Right renal cortex interstitium (tissue), 3 donors: Measurements from ENCODE around the gene POLDIP2. TPM values are rescaled to one million over a fixed set of nuclear protein-coding genes. Genes with fewer than 3 reads are reported as not detected.

ENCODE experiments used
- DNase-seq, 3 donors: peaks; one replicate each; pipeline ENCODE4 v3.0.0-alpha.2; 2013; ENCODE audit warnings: low read depth in 3 of 3, low spot score in 2 of 3
- polyA plus RNA-seq, 3 donors: library from polyadenylated mRNA; unstranded; fragments of 120-200 nt; gene quantifications; one replicate each; pipeline ENCODE4 v1.2.1, GENCODE V29; 2013; ENCODE audit not compliant: insufficient read length in 3 of 3

POLDIP2 gene
- polyA plus RNA-seq, 3 donors, result 89.1 to 95.7 (median 91.8) TPM

DNA sequence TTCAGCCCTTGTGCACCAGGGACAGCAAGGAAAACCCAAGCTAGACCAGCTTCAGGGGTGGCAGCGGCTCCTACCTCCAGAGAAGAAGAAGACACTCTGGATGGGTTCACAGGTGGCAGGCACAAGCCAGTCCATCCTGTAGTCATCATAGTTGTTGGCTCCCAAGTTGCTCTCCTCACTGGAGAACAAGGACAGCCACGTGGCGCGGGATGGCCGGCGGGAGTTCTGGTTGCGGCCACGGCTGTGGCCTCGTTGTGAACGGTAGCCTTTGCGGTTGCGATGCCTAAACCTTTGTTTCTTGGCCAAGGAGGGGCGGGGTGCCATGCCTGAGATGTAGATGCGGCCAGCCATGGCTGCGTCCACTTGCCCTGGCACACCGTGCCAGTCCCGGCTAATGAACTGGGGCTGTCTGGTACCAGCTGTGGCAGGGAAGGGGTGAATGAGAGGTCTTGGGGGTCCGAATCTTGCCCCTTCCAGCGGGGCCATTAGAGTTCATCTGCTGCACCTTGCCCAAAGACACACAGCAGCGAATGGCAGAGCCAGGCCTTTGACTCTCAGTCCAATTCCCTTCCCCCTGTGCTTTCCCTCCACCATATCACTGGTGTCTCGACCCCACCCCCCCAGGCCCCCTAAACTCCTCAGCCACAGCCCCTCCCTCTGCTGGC, 10.4 kb upstream of the POLDIP2 start:
- DNase-seq, result no peak

GRCh38 chr17:28366605-28367004, 9.3 kb upstream of the POLDIP2 start:
- no peak for DNase-seq

DNA sequence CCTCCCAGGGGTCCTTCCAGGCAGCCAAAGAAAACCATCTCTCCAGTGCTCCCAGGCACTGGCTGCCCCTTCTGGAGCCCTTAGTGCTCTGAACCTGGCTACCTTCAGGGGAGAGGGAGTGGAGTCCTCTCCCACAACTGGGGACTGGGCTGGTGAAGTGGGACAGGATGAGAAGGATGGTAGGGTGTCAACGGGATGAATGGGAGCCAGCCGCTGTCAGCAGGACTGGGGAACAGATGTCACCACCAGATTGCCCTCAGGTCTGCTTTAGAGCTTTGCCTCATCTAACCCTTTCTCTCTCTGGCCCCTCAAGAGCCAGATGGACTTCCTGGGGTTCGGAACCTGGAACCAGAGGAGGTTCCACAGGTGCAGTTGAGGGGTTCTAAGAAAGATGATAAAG, 8.2 kb upstream of the POLDIP2 start:
- DNase-seq, result no peak

DNA sequence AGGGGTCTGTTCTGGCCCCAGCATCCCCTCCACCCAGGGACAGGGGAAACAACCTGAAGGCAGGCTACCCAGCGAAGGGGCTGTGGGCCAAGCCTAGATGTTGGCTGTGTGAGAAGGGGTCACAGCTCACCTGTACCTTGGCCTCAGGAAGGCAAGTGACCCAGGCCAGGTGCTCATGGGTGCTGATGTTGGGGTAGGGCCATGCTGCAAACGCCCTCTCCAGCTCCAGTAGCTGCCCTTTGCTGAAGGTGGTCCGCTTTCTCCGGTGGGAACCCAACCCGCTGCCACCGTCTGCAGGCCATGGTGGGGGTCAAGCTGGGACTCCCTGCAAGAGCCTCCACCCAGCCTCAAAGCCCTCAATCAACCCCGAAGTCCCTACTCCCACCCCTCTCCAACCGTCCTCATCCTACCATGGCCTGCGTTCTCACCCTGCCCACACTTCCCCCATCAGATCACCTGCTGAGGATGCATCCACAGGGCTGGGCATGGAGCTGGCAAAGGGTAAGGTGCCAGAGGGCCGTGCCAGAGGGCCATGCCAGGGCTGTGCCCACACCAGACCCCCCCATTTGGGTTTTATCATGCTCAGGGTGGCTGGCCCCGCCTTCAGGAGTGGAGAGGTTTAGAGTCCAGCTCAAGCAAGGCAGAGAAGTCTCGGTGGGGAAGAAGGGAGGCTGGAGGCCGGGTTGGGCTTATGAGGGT, 7.5 kb upstream of the POLDIP2 start, which contains the start of gene SEBOX:
TSS of gene SEBOX (minus strand) at position 535 of the 699 bp plus-strand sequence. CDS start at position 487, 48 bp downstream.
- DNase-seq, result no peak

- no peak for DNase-seq
These were observed 6.7 kb upstream of the POLDIP2 start for GRCh38 chr17:28363776-28364650.

DNA sequence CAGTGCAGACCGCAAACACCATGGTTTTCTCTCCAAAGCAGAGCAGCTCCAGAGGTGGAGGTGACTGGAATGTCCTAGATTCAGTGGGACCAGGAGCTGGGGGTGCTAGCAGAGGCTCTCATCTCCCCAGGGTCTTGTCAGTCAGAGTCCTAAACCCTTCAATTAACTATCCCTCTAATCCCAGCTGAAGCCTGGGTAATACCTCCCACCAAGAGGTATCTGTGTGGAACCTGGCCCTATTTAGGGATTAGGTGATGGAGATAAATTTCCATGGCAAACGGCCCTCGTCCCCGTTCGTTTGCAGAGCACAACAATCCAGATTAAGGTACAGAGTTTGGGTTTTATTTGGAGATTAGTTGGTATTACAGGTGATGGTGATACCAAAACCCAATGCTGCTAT, 5.9 kb upstream of the POLDIP2 start:
- no peak for DNase-seq

GRCh38 chr17:28357901-28358197, 522 bp upstream of the POLDIP2 start:
- no peak for DNase-seq

GRCh38 chr17:28350271-28350670, 7.1 kb downstream of the POLDIP2 start:
- DNase-seq, result no peak

GRCh38 chr17:28348979-28349378, 8.3 kb downstream of the POLDIP2 start:
- DNase-seq, result no peak

GRCh38 chr17:28347261-28347891, 10.0 kb downstream of the POLDIP2 start:
- DNase-seq, result no peak

- DNase-seq, result no peak
These were observed 10.5 kb downstream of the POLDIP2 start for GRCh38 chr17:28346746-28347246.

- DNase-seq, result no peak
These were observed 11.1 kb downstream of the POLDIP2 start for GRCh38 chr17:28346199-28346580.

DNA sequence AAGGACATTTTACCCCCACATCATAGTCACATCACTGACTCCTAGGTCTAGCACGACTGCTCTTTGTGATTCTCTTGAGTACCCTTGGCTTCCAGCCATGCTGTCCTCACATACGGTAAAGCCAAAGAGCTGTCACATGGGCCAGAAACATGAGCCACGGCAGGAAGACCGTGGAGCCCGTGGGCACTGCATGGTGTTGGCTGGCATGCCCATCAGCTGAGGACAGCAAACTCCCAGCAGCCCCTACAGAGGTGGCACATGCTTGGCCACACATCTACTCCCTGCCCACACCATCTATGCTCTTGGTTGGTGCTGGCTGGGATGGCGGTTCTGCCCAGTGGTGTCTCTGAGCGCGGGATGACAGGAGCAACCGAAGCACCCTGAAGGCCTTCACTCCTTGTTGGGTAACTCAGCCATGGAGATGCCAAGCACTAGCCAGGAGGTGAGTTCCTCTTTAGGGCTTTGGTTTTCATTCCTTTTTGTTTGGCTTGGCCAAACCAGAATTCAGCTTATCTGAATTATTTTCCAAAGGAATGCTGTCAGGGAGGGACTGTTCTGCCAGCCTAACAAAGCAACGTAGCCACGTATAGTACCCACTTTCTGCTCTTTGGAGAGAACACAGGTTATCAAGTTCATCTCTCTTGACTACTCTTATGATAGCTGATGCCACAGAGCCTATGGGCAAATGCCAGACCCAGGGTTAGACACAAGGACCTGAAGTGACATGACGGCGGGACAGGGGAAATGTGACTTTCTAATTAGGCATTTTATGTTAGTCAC, 11.7 kb downstream of the POLDIP2 start:
- no peak for DNase-seq

DNA sequence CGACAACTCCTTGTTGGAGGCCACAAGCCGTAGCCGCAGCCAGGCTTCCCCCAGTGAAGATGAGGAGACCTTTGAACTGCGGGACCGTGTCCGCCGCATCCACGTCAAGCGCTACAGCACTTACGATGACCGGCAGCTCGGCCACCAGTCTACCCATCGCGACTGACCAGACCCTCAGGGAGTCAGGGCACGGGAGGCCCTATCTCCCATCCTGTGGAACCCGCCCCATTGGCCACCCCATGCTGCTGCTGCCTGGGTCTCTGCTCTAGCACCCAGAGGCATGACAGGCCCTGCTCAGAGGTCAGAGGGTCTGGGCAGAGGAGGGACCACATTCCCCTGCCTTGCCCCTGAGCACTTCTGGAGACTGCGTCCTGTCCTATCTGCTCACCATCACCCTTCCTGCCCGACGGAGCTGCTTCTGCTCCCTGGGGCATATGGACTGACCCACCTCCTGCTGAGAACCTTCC, 12.9 kb downstream of the POLDIP2 start:
- DNase-seq, result no peak

GRCh38 chr17:28344011-28344410, 13.3 kb downstream of the POLDIP2 start:
- DNase-seq, result no peak

GRCh38 chr17:28343491-28343932, 13.8 kb downstream of the POLDIP2 start:
- no peak for DNase-seq

- no peak for DNase-seq
These were observed 15.0 kb downstream of the POLDIP2 start for GRCh38 chr17:28342313-28342712.

DNA sequence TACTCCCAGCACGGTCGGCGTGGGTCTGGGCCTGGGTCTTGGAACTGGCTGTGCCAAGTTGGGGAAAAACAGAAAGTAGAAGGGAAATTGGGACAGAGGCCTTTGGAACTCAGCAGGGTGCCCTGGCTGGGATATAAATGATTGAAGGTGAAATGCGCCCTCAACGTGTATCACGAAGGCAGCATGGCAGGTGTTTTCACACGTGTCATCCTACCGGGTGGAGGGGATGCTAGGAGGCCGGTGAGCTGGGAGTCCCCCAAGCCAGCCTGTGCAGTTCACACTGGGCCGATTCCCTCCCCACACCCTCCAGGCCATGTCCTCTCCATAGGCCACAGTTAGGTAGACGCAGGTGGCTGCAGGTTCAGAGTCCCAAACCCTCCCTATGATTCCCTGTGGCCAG, 15.8 kb downstream of the POLDIP2 start:
- DNase-seq, result no peak

DNA sequence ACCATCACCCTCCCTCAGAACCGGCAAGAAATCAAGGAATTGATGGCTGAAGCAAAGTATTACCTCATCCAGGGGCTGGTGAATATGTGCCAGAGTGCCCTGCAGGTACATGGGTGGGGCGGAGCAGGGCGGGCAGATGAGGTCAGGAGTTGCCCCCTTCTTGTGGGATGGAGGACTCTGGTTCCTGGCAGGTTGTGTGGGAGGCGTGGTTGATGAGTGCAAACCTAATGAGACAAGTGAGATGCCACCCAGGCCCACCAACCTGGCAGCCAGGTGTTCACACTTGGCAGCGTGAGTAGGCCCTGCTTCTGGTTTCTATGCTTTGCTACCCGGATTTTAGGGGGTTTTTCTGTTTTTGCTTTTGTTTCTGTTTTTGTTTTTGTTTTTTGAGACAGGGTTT, 17.0 kb downstream of the POLDIP2 start:
- no peak for DNase-seq

DNA sequence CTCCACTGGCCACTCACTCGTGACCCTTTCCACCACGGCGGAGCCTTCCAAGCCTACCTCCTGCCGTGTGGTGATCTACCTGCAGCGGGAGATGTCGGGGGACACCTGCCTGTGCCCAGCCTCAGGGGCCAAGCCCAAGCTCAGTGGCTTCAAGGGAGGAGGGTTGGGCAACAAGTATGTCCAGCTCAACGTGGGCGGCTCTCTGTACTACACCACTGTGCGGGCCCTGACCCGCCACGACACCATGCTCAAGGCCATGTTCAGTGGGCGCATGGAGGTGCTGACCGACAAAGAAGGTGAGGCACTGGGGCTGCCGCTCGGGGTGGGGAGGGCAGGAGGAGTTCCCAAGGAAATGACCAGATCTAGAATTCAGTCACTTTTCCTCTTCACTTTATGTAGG, 17.9 kb downstream of the POLDIP2 start:
- DNase-seq, result no peak
